Psoas muscle (tissue), 8 donors: ENCODE results near the gene AGPS. TPM values are rescaled to one million over a fixed set of nuclear protein-coding genes. Genes with fewer than 3 reads are reported as not detected.

Experiments
- ATAC-seq, 4 donors: fragments of 200-7000 bp; cut with Tn5 transposase; one replicate each; pipeline ENCODE4 v1.9.1; 2020; ENCODE audit warnings: moderate library complexity in 3 of 4, mild to moderate bottlenecking in 2 of 4
- DNase-seq, 2 donors: peaks; one replicate each; pipeline ENCODE4 v3.0.0-alpha.2; 2020
- H3K27ac ChIP-seq: fragments of 200-600 bp; one replicate; pipeline ENCODE4 v1.8.0; 2022
- H3K27me3 ChIP-seq, 3 donors: fragments of 200-600 bp in 1 of 3; one replicate each; pipeline versions ENCODE4 v1.6.1 to v1.8.0; 2013 to 2022; ENCODE audit warnings: low read length in 2 of 3, mild to moderate bottlenecking in 2 of 3, moderate library complexity in 1 of 3; ENCODE audit not compliant: insufficient read depth in 3 of 3
- H3K36me3 ChIP-seq, 2 donors: fragments of 200-600 bp in 1 of 2; one replicate each; pipeline versions ENCODE4 v1.6.1 to v1.8.0; 2013 to 2022; ENCODE audit warnings: low read depth in 1 of 2, mild to moderate bottlenecking in 1 of 2, moderate library complexity in 1 of 2; ENCODE audit not compliant: insufficient read depth in 1 of 2
- H3K4me1 ChIP-seq: fragments of 200-600 bp; one replicate; pipeline ENCODE4 v1.8.0; 2022
- H3K4me3 ChIP-seq: fragments of 200-600 bp; one replicate; pipeline ENCODE4 v1.8.0; 2022; ENCODE audit warnings: mild to moderate bottlenecking
- H3K9me3 ChIP-seq: fragments of 200-600 bp; one replicate; pipeline ENCODE4 v1.8.0; 2022
- CTCF ChIP-seq: fragments of 200-600 bp; IDR thresholded peaks from one replicate; pipeline ENCODE4 v1.8.0; 2022; ENCODE audit warnings: antibody characterized with exemption
- WGBS, 3 donors: extraction: QIAGEN DNeasy Blood & Tissue Kit; methylation state at CpG; one replicate each; pipeline versions ENCODE4 v1.1.6 to v1.1.7; 2013; 5-methylcytosine and 5-hydroxymethylcytosine counted together
- intact Hi-C, 2 donors: fragments of 100-400 bp; cut with DNase I; formaldehyde crosslinking; loops; one replicate each; pipeline versions ENCODE4 v1.11.0 to v1.14.2; 2022
- polyA plus RNA-seq, 3 donors: library from polyadenylated mRNA; stranded (reverse); fragments of 200-250 nt; gene quantifications; one replicate each; pipeline ENCODE4 v1.2.3, GENCODE V29; 2013
- total RNA-seq, 4 donors: library from RNA; stranded (reverse); fragmentation: NEBNext Ultra II Directional in 2 of 4; extraction: Animal tissue kit (Norgen Biotek cat#: 25700) in 2 of 4; gene quantifications; one replicate each; pipeline versions ENCODE4 v1.2.1 to v1.2.4, GENCODE V29; 2021 to 2023
- donor health status: healthy with polysubstance abuse.
- donor health status: DM: no; HTN: no; CAD: no; lungs with moderate emphysema.
- donor health status: Bipolar disorder and iron deficiency.
- donor health status: healthy.
- donor health status: DM: yes; HTN: yes; CAD: no.
- donor health status: DM: no; HTN: no; CAD: no.
- donor health status: DM: no; HTN: no; CAD: no.
- donor health status: DM: yes; HTN: yes; CAD: no.

Gene AGPS
- total and polyA plus RNA-seq, 7 donors = 7.8 to 32.2 (median 26.6) TPM

- Histone ChIP-seq H3K27me3 (no peaks in the 10 kb centered on the region), H3K9me3 (no peaks in the 10 kb centered on the region), H3K36me3 (peaks cover 0 to 7% of the 10 kb centered on the region in 2 donors), H3K4me1 (no peaks in the 10 kb centered on the region), H3K27ac (no peak overlapping the region), H3K4me3 (no peak overlapping the region)
- TF ChIP-seq CTCF = no peak
- DNase-seq (no peak), ATAC-seq (no peak)
- intact Hi-C loops = no loop called here
- WGBS, 3 donors = 95 to 96% (median 96%) methylated on average over 1 of the region's 1 CpG
Observed at GRCh38 chr2:177537213-177537612, 144.6 kb downstream of the AGPS start.

GRCh38 chr2:177537636-177538035 lies 145.1 kb downstream of the AGPS start:
- no peak for ATAC-seq
- Histone ChIP-seq H3K27me3 (no peaks in the 10 kb centered on the region), H3K9me3 (no peaks in the 10 kb centered on the region), H3K36me3 (peaks cover 0 to 7% of the 10 kb centered on the region in 2 donors), H3K4me3 (no peak overlapping the region), H3K4me1 (no peaks in the 10 kb centered on the region), H3K27ac (no peak overlapping the region)
- WGBS, 3 donors = 58 to 65% (median 58%) methylated on average over 3 of the region's 3 CpGs
- intact Hi-C loops = no loop called here
- TF ChIP-seq CTCF = no peak
- DNase-seq = no peak

- 48 to 51% (median 51%) methylated on average over 3 of the region's 3 CpGs for WGBS, 3 donors
Observed at GRCh38 chr2:177538323-177538722, 145.8 kb downstream of the AGPS start.

GRCh38 chr2:177540283-177540682 lies 147.7 kb downstream of the AGPS start:
- H3K4me1 ChIP-seq = no peaks in the 10 kb centered on the region
- DNase-seq (no peak), ATAC-seq (no peak)
- WGBS, 3 donors = 97 to 100% (median 98%) methylated on average over 1 of the region's 1 CpG
- H3K36me3 ChIP-seq = peaks cover 0 to 7% of the 10 kb centered on the region in 2 donors
- H3K4me3 ChIP-seq = no peak overlapping the region
- no peak overlapping the region for H3K27ac ChIP-seq
- no peaks in the 10 kb centered on the region for H3K27me3 ChIP-seq
- H3K9me3 ChIP-seq = no peaks in the 10 kb centered on the region
- intact Hi-C loops = no loop called here
- no peak for TF ChIP-seq CTCF

More at GRCh38 chr2:177538323-177538722, 145.8 kb downstream of the AGPS start:
- no peak for TF ChIP-seq CTCF
- no peak overlapping the region for H3K4me3 ChIP-seq
- intact Hi-C loops = no loop called here
- H3K36me3 ChIP-seq = peaks cover 0 to 7% of the 10 kb centered on the region in 2 donors
- ATAC-seq (no peak), DNase-seq (no peak)
- no peaks in the 10 kb centered on the region for H3K9me3 ChIP-seq
- H3K27ac ChIP-seq = no peak overlapping the region
- no peaks in the 10 kb centered on the region for H3K27me3 ChIP-seq
- no peaks in the 10 kb centered on the region for H3K4me1 ChIP-seq

DNA sequence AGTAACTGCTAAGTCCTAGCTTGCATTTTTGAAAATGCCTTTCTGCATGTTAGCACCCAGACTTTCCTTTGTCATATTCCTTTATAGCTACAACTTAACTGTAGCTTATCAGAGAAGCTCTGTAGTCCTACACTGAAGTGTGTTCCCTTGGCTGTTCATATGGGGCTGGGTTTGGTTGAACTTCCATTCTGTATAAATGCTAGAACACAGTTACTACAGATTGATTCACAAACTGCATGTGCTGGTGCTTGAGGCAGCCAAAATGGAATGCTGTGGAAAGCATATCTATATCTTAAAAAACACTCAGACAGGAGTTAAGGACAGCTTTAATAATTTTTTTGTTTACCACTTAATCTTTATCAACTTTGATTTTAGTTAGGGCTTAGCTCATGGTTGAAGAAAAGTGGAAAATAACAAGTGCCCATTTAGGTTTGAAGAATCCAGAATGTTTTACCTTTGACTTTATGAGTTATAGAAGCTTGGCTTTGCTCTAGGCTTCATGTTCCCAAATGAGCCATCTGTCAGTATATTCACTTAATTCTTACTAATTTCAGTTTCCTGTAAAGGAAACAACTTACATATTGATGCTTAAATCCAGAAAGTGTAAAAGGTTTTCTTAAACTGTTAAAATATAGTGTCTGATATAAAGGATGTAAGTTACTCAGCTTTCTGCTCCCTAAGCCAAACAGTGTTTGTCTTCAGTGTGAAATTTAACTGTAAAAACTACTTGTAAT lies 148.9 kb downstream of the AGPS start:
- Histone ChIP-seq H3K4me3 (no peak overlapping the region), H3K27me3 (no peaks in the 10 kb centered on the region), H3K27ac (no peak overlapping the region), H3K4me1 (no peaks in the 10 kb centered on the region), H3K36me3 (peaks cover 0 to 7% of the 10 kb centered on the region in 2 donors), H3K9me3 (no peaks in the 10 kb centered on the region)
- intact Hi-C loops = no loop called here
- DNase-seq (no peak), ATAC-seq (no peak)
- TF ChIP-seq CTCF = no peak
